Measurements from ENCODE around the gene POLRMT.
A peak's percentile ranks its signal among the peaks of the same experiment; 100 is the strongest.
"Not testable (repeated sequence)": the region's sequence is repeated elsewhere in the genome, so short reads cannot be mapped to it uniquely, and the experiment has no call there.

The POLRMT gene

DNA sequence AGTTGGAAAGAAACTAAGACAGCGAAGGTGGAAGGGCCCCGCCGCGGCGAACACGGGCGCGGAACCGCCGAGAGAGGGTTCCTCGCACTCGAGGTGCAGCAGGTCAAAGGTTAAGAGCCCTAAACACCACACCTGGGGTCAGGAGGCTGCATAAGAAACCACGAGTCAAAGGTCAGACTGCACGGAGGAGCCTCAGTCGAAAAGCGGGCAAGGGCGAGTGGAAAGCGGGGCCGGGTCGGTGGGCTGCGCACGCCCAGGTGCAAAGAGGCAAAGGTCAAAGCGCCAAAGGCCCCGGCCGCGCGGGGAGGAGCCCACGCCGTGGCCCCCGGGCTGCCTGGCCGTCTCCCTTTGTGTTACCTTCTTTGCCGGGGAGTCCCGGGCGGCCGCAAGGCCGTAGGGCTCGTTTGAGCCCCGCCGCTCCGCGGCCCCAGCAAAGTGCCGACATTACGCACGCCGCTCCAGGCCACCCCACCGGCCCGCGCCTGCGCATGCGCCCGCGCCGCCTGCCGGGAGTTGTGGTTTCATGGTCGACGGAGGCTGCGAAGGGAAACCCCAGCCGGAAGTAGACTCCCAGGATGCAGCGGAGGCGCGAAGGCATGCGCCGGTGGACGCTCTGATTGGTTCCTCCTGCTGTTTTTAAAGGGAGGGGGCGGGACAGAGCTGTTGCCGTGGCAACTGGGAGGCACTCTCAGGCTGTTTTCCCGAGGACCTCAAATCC is at the start of gene POLRMT:
TSS of gene POLRMT (minus strand) at position 470 of the 718 bp plus-strand sequence. CDS start at position 445, 25 bp downstream.
- DNase-seq (ENCODE audit: low read depth) = peak; percentile 99

DNA sequence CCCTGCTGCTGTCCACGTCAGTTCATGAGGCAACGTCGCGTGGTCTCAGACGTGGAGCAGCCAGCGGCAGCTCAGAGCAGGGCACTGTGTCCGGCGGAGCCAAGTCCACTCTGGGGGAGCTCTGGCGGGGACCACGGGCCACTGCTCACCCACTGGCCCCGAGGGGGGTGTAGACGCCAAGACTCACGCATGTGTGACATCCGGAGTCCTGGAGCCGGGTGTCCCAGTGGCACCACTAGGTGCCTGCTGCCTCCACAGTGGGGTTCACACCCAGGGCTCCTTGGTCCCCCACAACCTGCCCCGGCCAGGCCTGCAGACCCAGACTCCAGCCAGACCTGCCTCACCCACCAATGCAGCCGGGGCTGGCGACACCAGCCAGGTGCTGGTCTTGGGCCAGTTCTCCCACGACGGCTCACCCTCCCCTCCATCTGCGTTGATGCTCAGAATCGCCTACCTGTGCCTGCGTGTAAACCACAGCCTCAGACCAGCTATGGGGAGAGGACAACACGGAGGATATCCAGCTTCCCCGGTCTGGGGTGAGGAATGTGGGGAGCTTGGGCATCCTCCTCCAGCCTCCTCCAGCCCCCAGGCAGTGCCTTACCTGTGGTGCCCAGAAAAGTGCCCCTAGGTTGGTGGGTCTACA is 49.5 kb upstream of the POLRMT start:
- no peak for DNase-seq (ENCODE audit: low read depth)

DNA sequence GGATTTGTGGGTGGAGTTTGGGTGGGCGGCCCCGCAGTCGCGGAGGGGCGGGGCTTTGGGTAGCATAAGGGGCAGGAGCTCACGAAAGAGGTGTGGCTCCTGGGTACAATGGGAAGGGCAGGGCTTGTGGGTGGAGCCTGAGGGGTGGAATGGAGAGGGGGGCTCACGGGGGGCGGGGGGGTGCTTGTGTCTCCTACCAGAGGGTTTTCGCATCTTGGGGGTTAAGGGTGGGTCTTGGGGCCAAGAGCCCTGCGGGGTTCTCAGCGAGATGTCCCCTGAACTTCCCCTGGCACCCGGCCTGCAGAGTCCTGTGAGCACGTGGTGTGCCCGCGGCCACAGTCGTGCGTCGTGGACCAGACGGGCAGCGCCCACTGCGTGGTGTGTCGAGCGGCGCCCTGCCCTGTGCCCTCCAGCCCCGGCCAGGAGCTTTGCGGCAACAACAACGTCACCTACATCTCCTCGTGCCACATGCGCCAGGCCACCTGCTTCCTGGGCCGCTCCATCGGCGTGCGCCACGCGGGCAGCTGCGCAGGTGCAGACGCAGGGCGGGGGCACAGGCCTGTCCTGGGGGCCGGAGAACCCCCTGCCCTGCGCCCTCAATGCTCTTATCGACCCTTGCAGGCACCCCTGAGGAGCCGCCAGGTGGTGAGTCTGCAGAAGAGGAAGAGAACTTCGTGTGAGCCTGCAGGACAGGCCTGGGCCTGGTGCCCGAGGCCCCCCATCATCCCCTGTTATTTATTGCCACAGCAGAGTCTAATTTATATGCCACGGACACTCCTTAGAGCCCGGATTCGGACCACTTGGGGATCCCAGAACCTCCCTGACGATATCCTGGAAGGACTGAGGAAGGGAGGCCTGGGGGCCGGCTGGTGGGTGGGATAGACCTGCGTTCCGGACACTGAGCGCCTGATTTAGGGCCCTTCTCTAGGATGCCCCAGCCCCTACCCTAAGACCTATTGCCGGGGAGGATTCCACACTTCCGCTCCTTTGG is 48.0 kb upstream of the POLRMT start:
- no peak for DNase-seq (ENCODE audit: low read depth)

DNA sequence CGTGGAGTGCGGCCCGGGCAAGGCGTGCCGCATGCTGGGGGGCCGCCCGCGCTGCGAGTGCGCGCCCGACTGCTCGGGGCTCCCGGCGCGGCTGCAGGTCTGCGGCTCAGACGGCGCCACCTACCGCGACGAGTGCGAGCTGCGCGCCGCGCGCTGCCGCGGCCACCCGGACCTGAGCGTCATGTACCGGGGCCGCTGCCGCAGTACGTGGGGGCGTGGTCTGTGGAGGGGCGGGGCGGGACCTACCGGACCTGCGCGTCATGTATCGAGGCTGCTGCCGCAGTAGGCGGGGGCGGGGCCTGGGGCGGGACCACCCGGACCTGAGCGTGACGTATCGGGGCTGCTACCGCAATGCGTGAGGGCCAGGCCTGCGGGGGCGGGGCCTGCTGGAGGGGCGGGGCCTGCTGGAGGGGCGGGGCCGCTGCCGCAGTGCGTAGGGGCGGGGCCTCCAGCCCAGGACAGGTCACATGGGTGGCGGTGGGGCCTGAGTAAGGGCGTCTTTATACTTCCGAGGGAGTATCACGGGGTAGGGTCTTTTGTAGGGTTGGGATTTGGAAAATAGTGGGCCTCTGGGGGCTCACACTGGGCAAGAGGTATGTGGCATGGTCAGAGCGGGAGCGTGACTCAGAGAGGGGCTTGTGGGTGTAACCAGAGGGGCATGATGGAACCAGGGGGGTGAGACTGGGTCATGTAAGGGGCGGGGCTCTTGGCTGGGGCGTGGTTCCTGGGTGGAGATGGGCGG is 47.1 kb upstream of the POLRMT start:
- peak; percentile 97 for DNase-seq (ENCODE audit: low read depth)

DNA sequence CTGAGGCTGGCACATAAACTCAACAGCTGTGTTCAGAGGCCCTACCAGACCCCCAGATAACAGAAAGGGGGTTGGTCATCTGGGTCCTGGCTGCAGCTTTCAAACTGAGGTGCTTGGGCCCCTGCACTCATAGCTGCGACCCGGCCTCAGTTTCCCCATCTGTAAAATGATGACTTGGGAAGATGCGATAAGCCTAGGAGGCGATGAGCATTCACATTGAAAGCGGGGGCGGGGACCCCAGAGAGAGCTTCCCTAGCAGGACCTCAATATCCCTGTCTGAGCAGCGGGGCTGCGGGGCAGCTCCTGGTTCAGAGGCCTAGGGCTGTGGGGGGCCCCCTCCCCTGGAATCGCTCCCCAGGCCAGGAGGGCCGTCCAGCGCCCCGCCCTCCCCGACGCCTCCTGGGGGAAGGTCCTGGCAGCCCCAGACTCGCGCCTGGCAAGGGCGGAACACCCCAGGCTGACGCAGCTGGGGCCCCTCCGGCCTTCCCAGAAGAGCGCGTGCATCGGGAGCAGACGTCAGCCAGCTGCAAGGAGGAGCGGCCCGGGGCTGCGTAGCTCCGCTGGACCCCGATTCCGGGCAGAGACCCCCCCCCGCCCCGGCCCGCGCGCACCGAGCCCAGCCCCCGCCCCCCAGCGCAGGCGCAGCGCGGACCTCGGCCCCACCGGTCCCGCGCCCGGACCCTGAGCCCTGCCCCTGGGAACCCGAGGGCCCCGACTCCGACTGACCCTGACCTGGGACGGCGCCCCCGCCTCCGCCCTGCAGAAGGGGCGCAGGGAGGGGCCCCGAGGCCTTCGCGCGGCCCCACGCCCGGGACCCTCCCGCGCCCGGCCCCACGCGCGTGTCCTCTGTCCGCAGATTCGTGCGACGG is 46.3 kb upstream of the POLRMT start:
- DNase-seq (ENCODE audit: low read depth) = peak; percentile 80

DNA sequence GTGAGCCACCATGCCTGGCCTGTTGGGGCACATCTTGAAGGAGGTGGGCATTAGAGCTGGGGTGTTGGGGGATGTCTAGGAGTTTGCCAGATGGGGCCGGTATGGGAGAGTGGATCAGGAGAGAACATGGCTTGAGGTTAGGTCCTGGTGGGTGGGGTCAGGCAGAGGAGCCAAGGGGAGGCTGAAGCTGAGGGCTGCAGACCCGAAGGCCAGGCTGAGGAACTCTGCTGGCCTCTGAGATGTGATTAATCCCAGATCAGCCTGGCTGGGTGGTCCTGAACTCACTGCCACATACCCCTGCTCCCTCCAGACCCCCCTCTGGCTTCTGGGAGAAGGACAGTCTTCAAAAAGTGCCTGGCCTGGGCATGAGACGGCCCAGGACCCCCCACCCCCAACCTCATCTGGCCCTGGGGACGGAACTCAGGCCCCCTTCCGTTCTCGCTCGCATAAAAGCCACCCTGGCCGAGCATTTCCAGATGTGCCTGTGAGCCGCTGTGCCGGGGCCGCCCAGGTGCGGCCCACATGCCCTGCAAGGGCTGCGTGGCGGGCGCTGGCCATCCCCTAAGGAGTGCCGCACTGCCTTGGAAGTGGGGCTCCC is 45.6 kb upstream of the POLRMT start:
- no peak for DNase-seq (ENCODE audit: low read depth)

DNA sequence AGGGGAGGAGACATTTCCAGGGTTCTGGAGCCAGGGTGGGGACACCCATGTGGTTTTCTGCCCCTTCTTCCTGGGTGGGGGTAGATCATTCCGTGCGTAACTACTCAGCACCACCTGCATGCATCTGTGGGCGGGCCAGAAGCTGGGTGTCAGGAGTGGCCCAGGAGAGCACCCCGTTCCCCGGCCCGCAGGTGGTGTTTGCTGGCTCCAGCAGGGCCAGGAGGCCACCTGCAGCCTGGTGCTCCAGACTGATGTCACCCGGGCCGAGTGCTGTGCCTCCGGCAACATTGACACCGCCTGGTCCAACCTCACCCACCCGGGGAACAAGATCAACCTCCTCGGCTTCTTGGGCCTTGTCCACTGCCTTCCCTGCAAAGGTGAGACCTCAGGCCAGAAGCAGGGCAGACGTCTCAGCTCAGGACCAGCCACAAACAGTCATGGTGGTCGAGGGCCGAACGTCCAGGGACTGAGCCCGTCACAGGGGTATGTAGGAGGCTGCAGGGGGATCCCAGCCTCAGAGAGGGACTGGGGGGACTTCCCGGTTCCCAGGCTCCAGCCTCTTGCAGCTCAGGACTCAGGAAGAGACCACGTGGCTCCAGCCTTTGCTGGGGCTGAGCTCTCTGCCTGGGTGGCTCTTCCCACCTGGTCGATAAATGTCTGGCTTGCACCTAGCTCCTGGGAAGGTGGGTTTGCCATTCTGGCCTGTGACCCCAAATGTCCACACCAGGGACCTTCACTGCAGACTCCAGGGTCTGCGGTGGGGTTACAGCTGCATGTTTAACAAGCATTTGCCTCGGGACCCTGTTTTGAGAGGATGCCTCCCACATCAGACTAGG is 44.5 kb upstream of the POLRMT start:
- DNase-seq (ENCODE audit: low read depth) = peak; percentile 42

DNA sequence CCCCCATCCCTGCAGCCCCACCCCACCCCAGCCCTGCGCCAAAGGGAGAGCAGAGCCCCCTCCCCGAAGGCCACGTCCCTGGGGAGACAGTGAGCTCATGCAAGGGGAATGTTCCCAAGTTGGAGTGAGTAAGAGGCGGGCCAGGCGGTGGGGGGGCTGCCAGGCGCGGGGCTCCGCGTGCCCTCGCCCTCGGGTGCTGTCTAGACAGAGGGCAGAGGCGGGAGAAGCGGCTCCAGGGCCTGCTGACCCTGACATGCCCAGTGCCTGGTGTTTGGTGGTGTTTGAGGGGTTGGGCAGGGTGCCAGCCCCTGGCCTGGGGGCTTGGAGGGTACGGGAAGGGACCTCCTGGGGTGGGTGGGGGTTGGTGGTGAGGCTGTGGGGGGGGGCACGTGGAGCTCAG is 43.9 kb upstream of the POLRMT start:
- peak; percentile 87 for DNase-seq (ENCODE audit: low read depth)

DNA sequence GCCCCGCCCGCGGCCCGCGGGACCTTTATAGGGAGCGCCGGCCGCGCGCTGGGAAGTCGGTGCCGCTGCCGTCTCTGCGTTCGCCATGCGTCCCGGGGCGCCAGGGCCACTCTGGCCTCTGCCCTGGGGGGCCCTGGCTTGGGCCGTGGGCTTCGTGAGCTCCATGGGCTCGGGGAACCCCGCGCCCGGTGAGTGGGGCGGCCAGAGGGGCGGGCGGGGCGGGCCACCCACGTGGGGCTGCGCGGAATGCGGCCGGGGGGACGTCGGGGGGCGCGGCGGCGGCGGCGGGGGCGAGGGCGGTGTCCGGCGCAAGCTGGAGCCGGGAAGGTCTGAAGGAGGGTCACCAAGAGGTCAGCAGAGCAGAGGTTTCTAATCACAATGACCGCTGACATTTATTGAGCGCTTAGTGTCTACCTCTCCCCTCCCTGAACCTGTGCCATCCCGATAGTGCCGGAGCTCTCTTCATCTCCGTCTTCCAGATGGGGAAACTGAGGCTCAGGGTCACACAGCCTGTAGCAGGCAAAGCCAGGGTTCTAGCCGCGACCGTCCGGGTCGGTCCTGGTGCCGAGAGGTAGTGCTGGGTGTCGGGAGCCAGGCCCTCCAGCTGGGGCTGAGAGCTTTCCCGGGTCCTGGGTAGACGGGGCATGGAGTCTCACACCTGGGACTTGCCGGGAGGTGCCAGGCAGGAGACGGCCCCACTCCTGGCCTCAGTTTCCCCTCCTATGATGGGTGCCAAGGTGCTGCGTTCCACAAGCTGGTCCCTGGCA is 43.2 kb upstream of the POLRMT start, which contains the start of gene FSTL3:
TSS of gene FSTL3 (plus strand) at position 54 of the 767 bp plus-strand sequence. CDS start at position 86, 32 bp downstream.
- DNase-seq (ENCODE audit: low read depth) = peak; percentile 40

DNA sequence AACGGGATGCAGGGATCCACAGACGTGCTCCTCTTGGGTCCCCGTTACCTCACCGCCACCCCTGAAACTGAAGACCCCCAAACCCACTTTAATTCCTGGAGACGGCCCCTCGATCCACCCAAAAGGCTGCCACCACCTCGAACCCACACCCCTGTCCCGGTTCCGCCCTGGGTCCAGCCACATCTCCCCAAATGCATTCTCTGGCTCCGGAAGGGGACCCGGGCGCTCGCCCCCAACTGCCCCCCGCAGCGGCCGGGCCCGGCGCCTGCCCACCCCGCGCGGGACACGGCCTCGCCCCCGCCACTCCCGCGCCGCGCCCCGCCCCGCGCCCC is 42.6 kb upstream of the POLRMT start:
- DNase-seq (ENCODE audit: low read depth) = no peak

DNA sequence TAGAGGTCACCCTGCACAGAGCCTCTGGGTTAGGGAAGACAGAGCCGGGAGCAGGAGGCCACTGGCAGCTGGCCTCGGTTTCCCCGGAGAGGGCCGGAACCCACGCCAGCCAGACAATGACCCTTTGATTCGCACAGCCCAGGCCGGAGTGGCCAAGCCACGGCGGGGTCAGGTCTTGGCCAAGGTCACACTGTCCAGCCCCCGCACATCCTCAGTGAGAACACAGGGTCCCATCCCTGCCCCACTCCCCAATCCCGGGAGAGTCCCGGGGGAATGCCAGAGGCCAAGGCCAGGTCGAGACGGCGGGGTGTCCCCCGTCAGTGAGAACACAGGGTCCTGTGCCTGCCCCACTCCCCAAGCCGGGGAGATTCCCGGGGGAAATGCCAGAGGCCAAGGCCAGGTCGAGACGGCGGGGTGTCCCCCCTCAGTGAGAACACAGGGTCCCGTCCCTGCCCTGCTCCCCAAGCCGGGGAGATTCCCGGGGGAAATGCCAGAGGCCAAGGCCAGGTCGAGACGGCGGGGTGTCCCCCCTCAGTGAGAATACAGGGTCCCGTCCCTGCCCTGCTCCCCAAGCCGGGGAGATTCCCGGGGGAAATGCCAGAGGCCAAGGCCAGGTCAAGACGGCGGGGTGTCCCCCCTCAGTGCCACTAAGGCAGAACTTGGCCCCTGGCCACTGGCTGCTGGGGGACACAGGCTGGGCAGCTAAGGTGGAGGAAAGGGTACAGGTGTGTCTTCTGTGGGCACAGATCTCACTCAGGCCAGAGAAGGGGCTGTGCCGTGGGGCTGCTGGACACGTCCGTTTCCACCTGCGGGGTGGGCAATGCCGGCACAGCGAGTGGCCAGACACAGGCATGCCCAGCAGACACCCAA is 41.2 kb upstream of the POLRMT start:
- DNase-seq (ENCODE audit: low read depth) = no peak

DNA sequence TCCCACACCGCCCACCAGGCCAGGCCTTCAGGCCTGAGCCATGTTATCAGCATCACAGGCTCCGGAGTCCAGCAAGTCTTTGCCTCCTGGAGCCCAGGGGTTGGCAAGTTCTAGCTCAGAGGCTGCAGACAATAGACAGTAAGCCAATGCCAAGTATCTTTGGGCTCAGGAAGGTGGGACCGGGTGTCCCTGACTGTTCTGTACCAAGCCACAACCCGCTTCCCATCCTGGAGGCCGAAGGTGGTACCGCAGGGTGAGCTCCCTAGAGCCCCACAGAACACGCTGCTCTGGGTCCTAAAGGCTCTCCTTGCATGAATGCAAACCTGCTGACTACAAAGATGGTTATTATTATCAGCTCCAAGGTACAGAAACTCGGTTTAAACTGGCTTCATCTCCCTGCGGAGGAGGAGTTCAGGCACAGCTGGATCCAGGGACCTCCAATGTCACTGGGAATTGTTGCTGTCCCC is 37.3 kb upstream of the POLRMT start:
- DNase-seq (ENCODE audit: low read depth) = peak; percentile 30

DNA sequence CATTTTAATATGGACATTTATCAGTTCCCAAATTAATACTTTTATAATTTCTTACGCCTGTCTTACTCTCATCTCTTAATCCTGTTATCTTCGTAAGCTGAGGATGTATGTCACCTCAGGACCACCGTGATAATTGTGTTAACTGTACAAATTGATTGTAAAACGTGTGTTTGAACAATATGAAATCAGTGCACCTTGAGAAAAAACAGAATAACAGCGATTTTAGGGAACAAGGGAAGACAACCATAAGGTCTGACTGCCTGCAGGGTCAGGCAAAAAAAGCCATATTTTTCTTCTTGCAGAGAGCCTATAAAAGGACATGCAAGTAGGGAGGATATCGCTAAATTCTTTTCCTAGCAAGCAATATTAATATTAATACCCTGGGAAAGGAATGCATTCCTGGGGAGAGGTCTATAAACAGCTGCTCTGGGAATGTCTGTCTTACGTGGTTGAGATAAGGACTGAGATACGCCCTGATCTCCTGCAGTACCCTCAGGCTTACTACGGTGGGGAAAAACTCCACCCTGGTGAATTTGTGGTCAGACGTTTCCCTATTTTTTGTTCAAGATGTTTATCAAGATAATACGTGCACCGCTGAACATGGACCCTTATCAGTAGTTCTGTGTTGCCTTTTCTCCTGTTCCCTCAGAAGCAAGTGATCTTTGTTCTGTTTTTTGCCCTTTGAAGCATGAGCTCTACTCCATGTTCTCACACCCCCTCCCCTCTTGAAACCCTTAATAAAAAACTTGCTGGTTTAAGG is 35.5 kb upstream of the POLRMT start:
- not testable (repeated sequence) for DNase-seq (ENCODE audit: low read depth)

DNA sequence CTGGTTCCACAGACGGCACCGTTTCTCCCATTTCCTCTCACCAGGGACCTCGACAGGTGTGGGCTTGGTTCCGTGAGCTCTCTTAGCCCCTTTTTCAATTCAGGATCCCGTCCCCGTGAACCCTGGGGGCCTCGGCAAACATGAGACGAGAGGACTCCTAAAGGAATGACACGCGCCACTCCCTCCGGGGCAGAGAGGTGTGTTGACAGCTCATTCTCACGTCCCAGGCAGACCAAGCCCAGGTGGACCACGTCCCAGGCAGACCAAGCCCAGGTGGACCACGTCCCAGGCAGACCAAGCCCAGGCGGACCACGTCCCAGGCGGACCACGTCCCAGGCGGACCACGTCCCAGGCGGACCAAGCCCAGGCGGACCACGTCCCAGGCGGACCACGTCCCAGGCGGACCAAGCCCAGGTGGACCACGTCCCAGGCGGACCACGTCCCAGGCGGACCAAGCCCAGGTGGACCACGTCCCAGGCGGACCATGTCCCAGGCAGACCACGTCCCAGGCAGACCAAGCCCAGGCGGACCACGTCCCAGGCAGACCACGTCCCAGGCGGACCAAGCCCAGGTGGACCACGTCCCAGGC is 33.7 kb upstream of the POLRMT start:
- DNase-seq (ENCODE audit: low read depth) = not testable (repeated sequence)

DNA sequence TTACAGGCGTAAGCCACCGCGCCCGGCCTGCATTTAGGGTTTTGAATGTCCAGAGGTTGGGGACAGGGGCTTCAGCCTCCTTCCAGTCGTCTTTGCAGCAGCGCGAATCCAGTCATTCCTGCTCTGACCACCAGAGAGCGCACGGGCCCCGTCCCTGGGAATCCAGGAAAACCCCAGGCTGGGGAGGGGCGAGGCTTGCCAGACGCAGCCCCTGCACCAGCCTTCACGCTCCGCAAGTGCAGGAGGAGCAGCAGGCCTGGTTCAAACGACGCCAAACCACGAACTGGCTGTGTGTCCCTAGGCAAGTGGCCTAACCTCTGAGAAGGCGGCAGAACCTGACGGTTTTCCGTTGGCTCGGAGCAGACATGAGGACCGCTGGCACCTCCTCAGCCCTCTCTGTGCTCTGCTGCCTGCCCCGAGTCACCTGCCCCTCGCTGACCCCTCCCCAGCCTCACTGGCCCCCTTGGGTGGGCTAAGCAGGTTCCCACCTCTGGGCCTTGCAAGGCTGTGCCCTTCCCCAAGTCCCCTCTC is 31.6 kb upstream of the POLRMT start:
- DNase-seq (ENCODE audit: low read depth) = peak; percentile 79

DNA sequence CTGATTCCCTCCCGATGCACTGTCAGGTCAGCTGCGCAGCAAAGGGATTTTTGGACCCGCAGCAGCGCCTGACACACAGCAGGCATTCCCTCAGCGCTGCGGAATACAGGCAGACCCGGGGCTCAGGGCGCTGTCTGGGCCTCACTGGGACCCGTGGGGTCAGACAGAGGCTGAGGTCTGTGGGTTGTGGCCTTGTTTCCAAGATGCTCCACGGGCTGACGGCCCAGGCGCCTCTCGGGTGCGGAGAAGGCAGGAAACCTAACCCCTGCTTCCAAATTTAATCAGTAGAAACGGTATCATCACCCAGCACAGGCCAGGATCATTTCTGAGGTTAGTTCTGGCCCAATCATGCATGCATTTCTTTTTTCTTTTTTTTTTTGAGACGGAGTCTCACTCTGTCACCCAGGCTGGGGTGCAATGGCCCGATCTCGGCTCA is 30.4 kb upstream of the POLRMT start:
- DNase-seq (ENCODE audit: low read depth) = no peak

Measured in ELR (cell line).